GM12878 (cell line): ENCODE measurements around the gene CNOT6L. TPM values are rescaled to one million over a fixed set of nuclear protein-coding genes. Genes with fewer than 3 reads are reported as not detected.
A peak's percentile ranks its signal among the peaks of the same experiment; 100 is the strongest.

Source experiments
- ATAC-seq: fragments of 200-7000 bp; cut with Tn5 transposase; 3 replicates; pipeline ENCODE4 v1.9.1; 2020; ENCODE audit warnings: mild to moderate bottlenecking, moderate library complexity
- BruUV-seq: library from RNA; stranded (reverse); fragments of 400-500 nt; replicated peaks from 2 replicates; lab custom pipeline; 2021; lab: Mats Ljungman, UMichigan
- CTCF ChIA-PET: fragments of 300-600 bp; sonication (Branson Sonifier 250); formaldehyde crosslinking; extraction: SDS; loops from one replicate; lab custom pipeline; 2021; ENCODE audit warnings: inconsistent platforms; lab: Yijun Ruan, JAX
- POLR2A ChIA-PET: fragments of 350-600 bp; formaldehyde crosslinking; extraction: SDS; loops from one replicate; lab custom pipeline; 2021; ENCODE audit warnings: inconsistent platforms; lab: Charles Lee
- RAD21 ChIA-PET: fragments of 300-600 bp; sonication (Branson Sonifier 250); formaldehyde crosslinking; loops from one replicate; lab custom pipeline; 2023; ENCODE audit warnings: antibody characterized with exemption; ENCODE audit not compliant: unreplicated experiment; lab: Charles Lee
- SMC1A ChIA-PET: fragments of 300-600 bp; sonication (Branson Sonifier 250); formaldehyde crosslinking; loops from one replicate; lab custom pipeline; 2023; ENCODE audit not compliant: unreplicated experiment, uncharacterized antibody; lab: Charles Lee
- DNase-seq: peaks from one replicate; pipeline ENCODE4 v3.0.0-alpha.2; 2011; ENCODE audit warnings: low read depth, low spot score
- FAIRE-seq: peaks from 3 replicates; lab custom pipeline; 2011; peaks lifted over from hg19 to GRCh38; lab: Jason Lieb, UNC
- H2AFZ ChIP-seq: 2 replicates; pipeline ENCODE4 v1.6.0; 2011; ENCODE audit warnings: low read depth, low read length, control low read depth; ENCODE audit not compliant: control insufficient read depth
- H3K27ac ChIP-seq: 2 replicates; pipeline ENCODE4 v1.5.1; 2011; ENCODE audit warnings: control low read depth; ENCODE audit not compliant: control insufficient read depth, insufficient read depth
- H3K27me3 ChIP-seq, 2 experiments: replicated peaks in 1 of 2; 2 replicates each; pipeline versions ENCODE4 v1.6.0 to v1.6.1; 2011; ENCODE audit warnings: low read length in 1 of 2; ENCODE audit not compliant: control insufficient read depth in 2 of 2, insufficient read depth in 2 of 2
- H3K36me3 ChIP-seq, 2 experiments: 2 replicates each; pipeline ENCODE4 v1.5.1; 2011; ENCODE audit warnings: low read length in 1 of 2; ENCODE audit not compliant: control insufficient read depth in 2 of 2, insufficient read depth in 2 of 2
- H3K4me1 ChIP-seq: 2 replicates; pipeline ENCODE4 v1.6.1; 2011; ENCODE audit warnings: mild to moderate bottlenecking, low read length, moderate library complexity, mixed read lengths; ENCODE audit not compliant: control insufficient read depth, insufficient read depth
- H3K4me2 ChIP-seq: 2 replicates; pipeline ENCODE4 v1.6.0; 2011; ENCODE audit warnings: control low read depth; ENCODE audit not compliant: control insufficient read depth, insufficient read depth
- H3K4me3 ChIP-seq: fragments of 200-600 bp; sonication (generic); 2 replicates; pipeline ENCODE4 v1.5.1; 2016
- H3K79me2 ChIP-seq: 2 replicates; pipeline ENCODE4 v1.6.0; 2011; ENCODE audit warnings: low read length; ENCODE audit not compliant: control insufficient read depth, insufficient read depth
- H3K9ac ChIP-seq: 2 replicates; pipeline ENCODE4 v1.8.0; 2011; ENCODE audit warnings: low read length, control low read depth, mixed read lengths; ENCODE audit not compliant: control insufficient read depth, insufficient read depth
- H3K9me3 ChIP-seq: replicated peaks from 3 replicates; pipeline ENCODE4 v1.5.1; 2011; ENCODE audit warnings: mild to moderate bottlenecking, low read length; ENCODE audit not compliant: control insufficient read depth, insufficient read depth
- H4K20me1 ChIP-seq: 2 replicates; pipeline ENCODE4 v1.6.0; 2011; ENCODE audit not compliant: control insufficient read depth, insufficient read depth
- RFX5 ChIP-seq: IDR thresholded peaks from 2 replicates; pipeline ENCODE4 v1.6.1; 2011; ENCODE audit warnings: low read depth, low read length, improper control_type of control experiment
- in situ Hi-C: fragments of 300-500 bp; cut with MboI; formaldehyde crosslinking; loops from 9 replicates; pipeline ENCODE4 v1.14.3; 2018; ENCODE audit warnings: mixed read lengths
- intact Hi-C: fragments of 100-400 bp; cut with micrococcal nuclease; formaldehyde crosslinking; loops from one replicate; pipeline ENCODE4 v1.14.2; 2022; ENCODE audit not compliant: unreplicated experiment
- polyA plus RNA-seq, 11 experiments: library from polyadenylated mRNA; depleted of rRNA in 4 of 11; unstranded in 6 of 11; stranded (reverse) in 5 of 11; fragments of >200 nt; fragmentation: Nextera tagmentation in 4 of 11; fragmentation: Illumina TruSeq in 1 of 11; extraction: Ambion mirVana in 4 of 11; extraction: Trizol in 1 of 11; gene quantifications; 1 replicate in 1 of 11; 2 replicates in 10 of 11; pipeline versions ENCODE4 v1.2.1 to v1.2.3, GENCODE V29; 2011 to 2016; ENCODE audit warnings: inconsistent platforms in 2 of 11, missing spikeins in 2 of 11, low read depth in 1 of 11
- total RNA-seq, 4 experiments: library from RNA; depleted of rRNA in 3 of 4; stranded (reverse); fragments of >200 nt in 3 of 4; fragmentation: Illumina TruSeq in 1 of 4; extraction: Trizol in 1 of 4; gene quantifications; 2 replicates each; pipeline versions ENCODE4 v1.2.1 to v1.2.3, GENCODE V29; 2013 to 2021
- TF ChIP-seq, protein P1 (sequence below): IDR thresholded peaks from 2 replicates; pipeline ENCODE4 v1.6.1; 2012; ENCODE audit warnings: improper control_type of control experiment, low read depth, low read length; ENCODE audit not compliant: insufficient replicate concordance

Gene CNOT6L
- total and polyA plus RNA-seq, 10 of the 15 experiments (the other 5 are each of a cell fraction or from before 2014, with no cell fraction given): 1.1 to 10.0 (median 3.0) TPM

DNA sequence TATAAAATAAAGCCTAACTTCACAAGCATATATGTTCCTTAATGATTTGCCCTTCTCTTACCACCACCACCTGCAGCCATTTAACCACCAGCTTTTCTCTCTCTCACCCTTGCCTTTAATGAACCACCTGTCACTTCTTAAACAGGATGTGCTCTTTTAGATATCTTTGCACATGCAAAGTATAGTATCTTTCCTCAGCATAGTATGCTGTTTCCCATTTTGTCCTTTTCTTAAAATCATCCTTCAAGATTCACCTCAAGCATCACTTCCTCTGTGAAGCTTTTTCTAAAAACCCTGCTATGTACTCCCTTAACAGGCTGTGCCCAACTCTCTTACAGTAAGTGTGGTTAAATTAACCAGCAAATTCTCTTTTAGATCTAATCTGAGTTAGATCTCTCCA lies 8.2 kb upstream of the CNOT6L start:
- ATAC-seq (peak; percentile 33; the same call in 2 of the 3 replicates), DNase-seq (no peak), FAIRE-seq (no peak)
- Histone ChIP-seq H3K4me1 (no peaks in the 10 kb centered on the region), H3K36me3 (no peaks in the 10 kb centered on the region), H3K27ac (no peak overlapping the region), H3K9ac (no peak overlapping the region), H3K79me2 (no peaks in the 10 kb centered on the region), H4K20me1 (no peaks in the 10 kb centered on the region), H2AFZ (no peak overlapping the region), H3K4me2 (no peak overlapping the region; the same call in 1 of the 2 replicates), H3K4me3 (no peak overlapping the region), H3K27me3 (no peaks in the 10 kb centered on the region; a peak in 1 of 4 replicates), H3K9me3 (no peaks in the 10 kb centered on the region)
- POLR2A ChIA-PET: no interaction called here
- intact Hi-C loops: no loop called here
- TF ChIP-seq, protein P1, sequence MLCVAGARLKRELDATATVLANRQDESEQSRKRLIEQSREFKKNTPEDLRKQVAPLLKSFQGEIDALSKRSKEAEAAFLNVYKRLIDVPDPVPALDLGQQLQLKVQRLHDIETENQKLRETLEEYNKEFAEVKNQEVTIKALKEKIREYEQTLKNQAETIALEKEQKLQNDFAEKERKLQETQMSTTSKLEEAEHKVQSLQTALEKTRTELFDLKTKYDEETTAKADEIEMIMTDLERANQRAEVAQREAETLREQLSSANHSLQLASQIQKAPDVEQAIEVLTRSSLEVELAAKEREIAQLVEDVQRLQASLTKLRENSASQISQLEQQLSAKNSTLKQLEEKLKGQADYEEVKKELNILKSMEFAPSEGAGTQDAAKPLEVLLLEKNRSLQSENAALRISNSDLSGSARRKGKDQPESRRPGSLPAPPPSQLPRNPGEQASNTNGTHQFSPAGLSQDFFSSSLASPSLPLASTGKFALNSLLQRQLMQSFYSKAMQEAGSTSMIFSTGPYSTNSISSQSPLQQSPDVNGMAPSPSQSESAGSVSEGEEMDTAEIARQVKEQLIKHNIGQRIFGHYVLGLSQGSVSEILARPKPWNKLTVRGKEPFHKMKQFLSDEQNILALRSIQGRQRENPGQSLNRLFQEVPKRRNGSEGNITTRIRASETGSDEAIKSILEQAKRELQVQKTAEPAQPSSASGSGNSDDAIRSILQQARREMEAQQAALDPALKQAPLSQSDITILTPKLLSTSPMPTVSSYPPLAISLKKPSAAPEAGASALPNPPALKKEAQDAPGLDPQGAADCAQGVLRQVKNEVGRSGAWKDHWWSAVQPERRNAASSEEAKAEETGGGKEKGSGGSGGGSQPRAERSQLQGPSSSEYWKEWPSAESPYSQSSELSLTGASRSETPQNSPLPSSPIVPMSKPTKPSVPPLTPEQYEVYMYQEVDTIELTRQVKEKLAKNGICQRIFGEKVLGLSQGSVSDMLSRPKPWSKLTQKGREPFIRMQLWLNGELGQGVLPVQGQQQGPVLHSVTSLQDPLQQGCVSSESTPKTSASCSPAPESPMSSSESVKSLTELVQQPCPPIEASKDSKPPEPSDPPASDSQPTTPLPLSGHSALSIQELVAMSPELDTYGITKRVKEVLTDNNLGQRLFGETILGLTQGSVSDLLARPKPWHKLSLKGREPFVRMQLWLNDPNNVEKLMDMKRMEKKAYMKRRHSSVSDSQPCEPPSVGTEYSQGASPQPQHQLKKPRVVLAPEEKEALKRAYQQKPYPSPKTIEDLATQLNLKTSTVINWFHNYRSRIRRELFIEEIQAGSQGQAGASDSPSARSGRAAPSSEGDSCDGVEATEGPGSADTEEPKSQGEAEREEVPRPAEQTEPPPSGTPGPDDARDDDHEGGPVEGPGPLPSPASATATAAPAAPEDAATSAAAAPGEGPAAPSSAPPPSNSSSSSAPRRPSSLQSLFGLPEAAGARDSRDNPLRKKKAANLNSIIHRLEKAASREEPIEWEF: no peak
- no peak for TF ChIP-seq RFX5
- in situ Hi-C loops: no loop called here
- RAD21 ChIA-PET: no interaction called here
- BruUV-seq: no TSS peak
- SMC1A ChIA-PET: no interaction called here
- CTCF ChIA-PET: interaction anchor here (1.4 kb wide), 1 partner anchor 34 kb away, joined by 3 read pairs; no protein-coding TSS in a partner anchor
